Coronary artery (tissue), 2 donors: ENCODE measurements around the gene CELF2.

Source experiments
- DNase-seq: peaks from one replicate; pipeline ENCODE4 v3.0.0-alpha.2; 2017; ENCODE audit warnings: low spot score
- H3K27ac ChIP-seq, 2 donors: fragments of 200-600 bp; sonication (generic); one replicate each; pipeline ENCODE4 v1.5.1; 2016 to 2019
- H3K4me3 ChIP-seq: fragments of 200-600 bp; sonication (generic); 2 replicates; pipeline ENCODE4 v1.5.1; 2016; ENCODE audit warnings: mild to moderate bottlenecking, moderate library complexity
- CTCF ChIP-seq: fragments of 200-600 bp; sonication (generic); IDR thresholded peaks from one replicate; pipeline ENCODE4 v1.5.1; 2019; ENCODE audit warnings: antibody characterized with exemption

Gene CELF2

GRCh38 chr10:11017570-11018431 is at the start of gene CELF2:
TSS of gene CELF2 (plus strand) at chr10:11017872. CDS start at chr10:11018090, 218 bp downstream.
- peak; percentile 82 for DNase-seq
- Histone ChIP-seq H3K4me3 (peak within 1 kb of the TSS; percentile 87), H3K27ac (peak within 1 kb of the TSS; percentile 84 to 88)
- TF ChIP-seq CTCF: no peak

- no peak overlapping the region for H3K27ac ChIP-seq
- TF ChIP-seq CTCF: no peak
- no peak for DNase-seq
- H3K4me3 ChIP-seq: no peak overlapping the region
Measured at GRCh38 chr10:10968257-10968588, 49.4 kb upstream of the CELF2 start.

GRCh38 chr10:10973310-10973709 is 44.4 kb upstream of the CELF2 start:
- TF ChIP-seq CTCF: no peak
- no peak overlapping the region for H3K4me3 ChIP-seq
- DNase-seq: no peak
- H3K27ac ChIP-seq: no peak overlapping the region

GRCh38 chr10:10975647-10976046 is 42.0 kb upstream of the CELF2 start:
- Histone ChIP-seq H3K27ac (no peak overlapping the region), H3K4me3 (no peak overlapping the region)
- no peak for DNase-seq
- TF ChIP-seq CTCF: no peak

GRCh38 chr10:10976652-10977051 is 41.0 kb upstream of the CELF2 start:
- no peak for DNase-seq
- Histone ChIP-seq H3K27ac (peak overlapping the region in 1 of 2 donors; percentile 27), H3K4me3 (no peak overlapping the region)
- no peak for TF ChIP-seq CTCF

GRCh38 chr10:10977226-10977956 is 40.3 kb upstream of the CELF2 start:
- no peak for DNase-seq
- H3K4me3 ChIP-seq: no peak overlapping the region
- peak overlapping the region in 1 of 2 donors; percentile 61 for H3K27ac ChIP-seq
- no peak for TF ChIP-seq CTCF
